ENCODE data around the gene EYA4.

EYA4 gene

GRCh38 chr6:133504158-133504557, 263.0 kb downstream of the EYA4 start:
- Histone ChIP-seq H3K9ac (ENCODE audit: low read length) (no peak overlapping the region), H3K4me1 (ENCODE audit: control insufficient read depth, insufficient read depth, low read length) (no peaks in the 10 kb centered on the region), H3K27ac (ENCODE audit: low read depth, low read length) (no peak overlapping the region), H3K36me3 (ENCODE audit: control insufficient read depth, insufficient read depth, low read length) (no peaks in the 10 kb centered on the region), H3K27me3 (ENCODE audit: control insufficient read depth, insufficient read depth, low read length) (no peaks in the 10 kb centered on the region), H3K4me3 (ENCODE audit: low read length) (no peak overlapping the region)

GRCh38 chr6:133504761-133505160, 263.6 kb downstream of the EYA4 start:
- H3K27me3 ChIP-seq (ENCODE audit: control insufficient read depth, insufficient read depth, low read length) = no peaks in the 10 kb centered on the region
- H3K4me3 ChIP-seq (ENCODE audit: low read length) = no peak overlapping the region
- no peak overlapping the region for H3K27ac ChIP-seq (ENCODE audit: low read depth, low read length)
- H3K4me1 ChIP-seq (ENCODE audit: control insufficient read depth, insufficient read depth, low read length) = no peaks in the 10 kb centered on the region
- H3K36me3 ChIP-seq (ENCODE audit: control insufficient read depth, insufficient read depth, low read length) = no peaks in the 10 kb centered on the region
- no peak overlapping the region for H3K9ac ChIP-seq (ENCODE audit: low read length)

- no peaks in the 10 kb centered on the region for H3K36me3 ChIP-seq (ENCODE audit: control insufficient read depth, insufficient read depth, low read length)
- H3K4me3 ChIP-seq (ENCODE audit: low read length) = no peak overlapping the region
- H3K27ac ChIP-seq (ENCODE audit: low read depth, low read length) = no peak overlapping the region
- no peaks in the 10 kb centered on the region for H3K27me3 ChIP-seq (ENCODE audit: control insufficient read depth, insufficient read depth, low read length)
- no peaks in the 10 kb centered on the region for H3K4me1 ChIP-seq (ENCODE audit: control insufficient read depth, insufficient read depth, low read length)
- H3K9ac ChIP-seq (ENCODE audit: low read length) = no peak overlapping the region
These were observed 264.5 kb downstream of the EYA4 start for GRCh38 chr6:133505681-133506080.

GRCh38 chr6:133512410-133513016, 271.4 kb downstream of the EYA4 start:
- Histone ChIP-seq H3K36me3 (ENCODE audit: control insufficient read depth, insufficient read depth, low read length) (no peaks in the 10 kb centered on the region), H3K9ac (ENCODE audit: low read length) (no peak overlapping the region), H3K27ac (ENCODE audit: low read depth, low read length) (no peak overlapping the region), H3K27me3 (ENCODE audit: control insufficient read depth, insufficient read depth, low read length) (no peaks in the 10 kb centered on the region), H3K4me3 (ENCODE audit: low read length) (no peak overlapping the region), H3K4me1 (ENCODE audit: control insufficient read depth, insufficient read depth, low read length) (no peaks in the 10 kb centered on the region)

- H3K9ac ChIP-seq (ENCODE audit: low read length) = no peak overlapping the region
- no peaks in the 10 kb centered on the region for H3K4me1 ChIP-seq (ENCODE audit: control insufficient read depth, insufficient read depth, low read length)
- H3K27me3 ChIP-seq (ENCODE audit: control insufficient read depth, insufficient read depth, low read length) = no peaks in the 10 kb centered on the region
- no peak overlapping the region for H3K27ac ChIP-seq (ENCODE audit: low read depth, low read length)
- H3K4me3 ChIP-seq (ENCODE audit: low read length) = no peak overlapping the region
- no peaks in the 10 kb centered on the region for H3K36me3 ChIP-seq (ENCODE audit: control insufficient read depth, insufficient read depth, low read length)
These were observed 282.7 kb downstream of the EYA4 start for GRCh38 chr6:133523816-133524215.

- H3K4me1 ChIP-seq (ENCODE audit: control insufficient read depth, insufficient read depth, low read length) = no peaks in the 10 kb centered on the region
- H3K36me3 ChIP-seq (ENCODE audit: control insufficient read depth, insufficient read depth, low read length) = no peaks in the 10 kb centered on the region
- H3K9ac ChIP-seq (ENCODE audit: low read length) = no peak overlapping the region
- H3K4me3 ChIP-seq (ENCODE audit: low read length) = no peak overlapping the region
- H3K27ac ChIP-seq (ENCODE audit: low read depth, low read length) = no peak overlapping the region
- no peaks in the 10 kb centered on the region for H3K27me3 ChIP-seq (ENCODE audit: control insufficient read depth, insufficient read depth, low read length)
These were observed 285.3 kb downstream of the EYA4 start for GRCh38 chr6:133526436-133526835.

- no peaks in the 10 kb centered on the region for H3K4me1 ChIP-seq (ENCODE audit: control insufficient read depth, insufficient read depth, low read length)
- H3K36me3 ChIP-seq (ENCODE audit: control insufficient read depth, insufficient read depth, low read length) = no peaks in the 10 kb centered on the region
- no peak overlapping the region for H3K27ac ChIP-seq (ENCODE audit: low read depth, low read length)
- H3K27me3 ChIP-seq (ENCODE audit: control insufficient read depth, insufficient read depth, low read length) = no peaks in the 10 kb centered on the region
- no peak overlapping the region for H3K4me3 ChIP-seq (ENCODE audit: low read length)
- no peak overlapping the region for H3K9ac ChIP-seq (ENCODE audit: low read length)
These were observed 287.4 kb downstream of the EYA4 start for GRCh38 chr6:133528566-133528965.

GRCh38 chr6:133532908-133533307, 291.8 kb downstream of the EYA4 start:
- Histone ChIP-seq H3K36me3 (ENCODE audit: control insufficient read depth, insufficient read depth, low read length) (no peaks in the 10 kb centered on the region), H3K27me3 (ENCODE audit: control insufficient read depth, insufficient read depth, low read length) (no peaks in the 10 kb centered on the region), H3K9ac (ENCODE audit: low read length) (no peak overlapping the region), H3K4me3 (ENCODE audit: low read length) (no peak overlapping the region), H3K4me1 (ENCODE audit: control insufficient read depth, insufficient read depth, low read length) (no peaks in the 10 kb centered on the region), H3K27ac (ENCODE audit: low read depth, low read length) (no peak overlapping the region)

- H3K27ac ChIP-seq (ENCODE audit: low read depth, low read length) = no peak overlapping the region
- no peak overlapping the region for H3K4me3 ChIP-seq (ENCODE audit: low read length)
- H3K9ac ChIP-seq (ENCODE audit: low read length) = no peak overlapping the region
- no peaks in the 10 kb centered on the region for H3K4me1 ChIP-seq (ENCODE audit: control insufficient read depth, insufficient read depth, low read length)
- no peaks in the 10 kb centered on the region for H3K27me3 ChIP-seq (ENCODE audit: control insufficient read depth, insufficient read depth, low read length)
- no peaks in the 10 kb centered on the region for H3K36me3 ChIP-seq (ENCODE audit: control insufficient read depth, insufficient read depth, low read length)
These were observed 298.5 kb downstream of the EYA4 start for GRCh38 chr6:133539502-133540259.

GRCh38 chr6:133540361-133540760, 299.2 kb downstream of the EYA4 start:
- Histone ChIP-seq H3K36me3 (ENCODE audit: control insufficient read depth, insufficient read depth, low read length) (no peaks in the 10 kb centered on the region), H3K27ac (ENCODE audit: low read depth, low read length) (no peak overlapping the region), H3K27me3 (ENCODE audit: control insufficient read depth, insufficient read depth, low read length) (no peaks in the 10 kb centered on the region), H3K4me1 (ENCODE audit: control insufficient read depth, insufficient read depth, low read length) (no peaks in the 10 kb centered on the region), H3K9ac (ENCODE audit: low read length) (no peak overlapping the region), H3K4me3 (ENCODE audit: low read length) (no peak overlapping the region)

- H3K27me3 ChIP-seq (ENCODE audit: control insufficient read depth, insufficient read depth, low read length) = no peaks in the 10 kb centered on the region
- no peak overlapping the region for H3K27ac ChIP-seq (ENCODE audit: low read depth, low read length)
- no peak overlapping the region for H3K9ac ChIP-seq (ENCODE audit: low read length)
- H3K36me3 ChIP-seq (ENCODE audit: control insufficient read depth, insufficient read depth, low read length) = no peaks in the 10 kb centered on the region
- H3K4me3 ChIP-seq (ENCODE audit: low read length) = no peak overlapping the region
- H3K4me1 ChIP-seq (ENCODE audit: control insufficient read depth, insufficient read depth, low read length) = no peaks in the 10 kb centered on the region
These were observed 299.9 kb downstream of the EYA4 start for GRCh38 chr6:133541040-133541439.

GRCh38 chr6:133542056-133542821, 301.1 kb downstream of the EYA4 start:
- H3K27ac ChIP-seq (ENCODE audit: low read depth, low read length) = no peak overlapping the region
- H3K36me3 ChIP-seq (ENCODE audit: control insufficient read depth, insufficient read depth, low read length) = no peaks in the 10 kb centered on the region
- H3K4me3 ChIP-seq (ENCODE audit: low read length) = no peak overlapping the region
- H3K9ac ChIP-seq (ENCODE audit: low read length) = no peak overlapping the region
- H3K4me1 ChIP-seq (ENCODE audit: control insufficient read depth, insufficient read depth, low read length) = no peaks in the 10 kb centered on the region
- no peaks in the 10 kb centered on the region for H3K27me3 ChIP-seq (ENCODE audit: control insufficient read depth, insufficient read depth, low read length)

All from rectal smooth muscle tissue (tissue), 1 donor.